Spleen (tissue), 11 donors: ENCODE data around the gene ANKRD11. TPM values are rescaled to one million over a fixed set of nuclear protein-coding genes. Genes with fewer than 3 reads are reported as not detected.
A peak's percentile ranks its signal among the peaks of the same experiment; 100 is the strongest.
"Not testable (repeated sequence)": the region's sequence is repeated elsewhere in the genome, so short reads cannot be mapped to it uniquely, and the experiment has no call there.

Experiments
- DNase-seq: peaks from one replicate; pipeline ENCODE4 v3.0.0-alpha.2; 2020
- H3K27ac ChIP-seq, 8 donors: fragments of 200-600 bp; sonication (generic) in 7 of 8; 1 replicate in 4 of 8; 2 replicates in 4 of 8; pipeline versions ENCODE4 v1.5.0 to v1.8.0; 2016 to 2021; ENCODE audit warnings: inconsistent platforms in 4 of 8, mild to moderate bottlenecking in 4 of 8, moderate library complexity in 1 of 8
- H3K27me3 ChIP-seq, 7 donors: fragments of 200-600 bp; sonication (generic) in 6 of 7; replicated peaks in 1 of 7; 1 replicate in 4 of 7; 2 replicates in 3 of 7; pipeline versions ENCODE4 v1.5.0 to v1.8.0; 2016 to 2021; ENCODE audit warnings: inconsistent platforms in 3 of 7, mild to moderate bottlenecking in 1 of 7
- H3K36me3 ChIP-seq, 6 donors: fragments of 200-600 bp; sonication (generic) in 5 of 6; 1 replicate in 4 of 6; 2 replicates in 2 of 6; pipeline versions ENCODE4 v1.5.0 to v1.8.0; 2016 to 2021; ENCODE audit warnings: inconsistent platforms in 2 of 6
- H3K4me1 ChIP-seq, 6 donors: fragments of 200-600 bp; sonication (generic) in 5 of 6; 1 replicate in 3 of 6; 2 replicates in 3 of 6; pipeline versions ENCODE4 v1.5.0 to v1.8.0; 2016 to 2021; ENCODE audit warnings: inconsistent platforms in 3 of 6
- H3K4me3 ChIP-seq, 8 donors: fragments of 200-600 bp; sonication (generic) in 7 of 8; 1 replicate in 4 of 8; 2 replicates in 4 of 8; pipeline versions ENCODE4 v1.5.0 to v1.8.0; 2016 to 2021; ENCODE audit warnings: inconsistent platforms in 4 of 8, mild to moderate bottlenecking in 4 of 8, moderate library complexity in 2 of 8
- H3K9me3 ChIP-seq, 8 donors: fragments of 200-600 bp; sonication (generic) in 7 of 8; 1 replicate in 4 of 8; 2 replicates in 4 of 8; pipeline versions ENCODE4 v1.5.0 to v1.8.0; 2016 to 2021; ENCODE audit warnings: inconsistent platforms in 4 of 8
- POLR2A ChIP-seq, 3 donors: fragments of 450-650 bp; IDR thresholded peaks; one replicate each; pipeline ENCODE4 v1.5.1; 2017; ENCODE audit warnings: antibody characterized with exemption in 3 of 3, mild to moderate bottlenecking in 1 of 3
- POLR2AphosphoS5 ChIP-seq, 3 donors: sonication (generic); formaldehyde crosslinking; IDR thresholded peaks; one replicate each; pipeline ENCODE4 v1.5.1; 2017; ENCODE audit warnings: antibody characterized with exemption in 3 of 3
- WGBS, 5 donors: extraction: QIAGEN DNeasy Blood & Tissue Kit in 3 of 5; methylation state at CpG; one replicate each; pipeline versions ENCODE4 v1.1.5 to v1.1.7; 2013 to 2018; 5-methylcytosine and 5-hydroxymethylcytosine counted together
- intact Hi-C: fragments of 100-400 bp; cut with DNase I; formaldehyde crosslinking; loops from one replicate; pipeline ENCODE4 v1.15.0; 2023; ENCODE audit warnings: low total_unique reads
- polyA plus RNA-seq, 3 donors: library from polyadenylated mRNA; stranded (reverse); fragments of 200-250 nt; gene quantifications; one replicate each; pipeline ENCODE4 v1.2.1, GENCODE V29; 2013
- total RNA-seq, 7 donors: library from RNA; depleted of rRNA in 3 of 7; stranded (reverse); fragments of >200 nt in 3 of 7; fragmentation: NEBNext Ultra II Directional in 4 of 7; extraction: Animal tissue kit (Norgen Biotek cat#: 25700) in 4 of 7; gene quantifications; one replicate each; pipeline versions ENCODE4 v1.1.0 to v1.2.1, GENCODE V29; 2016 to 2021
- TF ChIP-seq, protein P1 (sequence below), 11 experiments: fragments of 200-600 bp in 7 of 11; fragments of 450-650 bp in 4 of 11; sonication (generic) in 4 of 11; IDR thresholded peaks in 8 of 11; conservative IDR thresholded peaks in 3 of 11; 1 replicate in 7 of 11; 2 replicates in 4 of 11; pipeline versions ENCODE4 v1.4.0 to v1.8.0; 2016 to 2021; ENCODE audit warnings: antibody characterized with exemption in 11 of 11, inconsistent platforms in 4 of 11, mild to moderate bottlenecking in 1 of 11
- donor health status: healthy with polysubstance abuse.
- donor health status: DM: no; HTN: no; CAD: no; lungs with moderate emphysema.
- donor health status: DM: no; HTN: no; CAD: no.
- donor health status: Bipolar disorder and iron deficiency.
- donor health status: healthy.
- donor health status: DM: no; HTN: no; CAD: no.
- donor health status: DM: yes; HTN: yes; CAD: no.

The ANKRD11 gene
- total and polyA plus RNA-seq, 10 donors: 29.0 to 203 (median 128) TPM

DNA sequence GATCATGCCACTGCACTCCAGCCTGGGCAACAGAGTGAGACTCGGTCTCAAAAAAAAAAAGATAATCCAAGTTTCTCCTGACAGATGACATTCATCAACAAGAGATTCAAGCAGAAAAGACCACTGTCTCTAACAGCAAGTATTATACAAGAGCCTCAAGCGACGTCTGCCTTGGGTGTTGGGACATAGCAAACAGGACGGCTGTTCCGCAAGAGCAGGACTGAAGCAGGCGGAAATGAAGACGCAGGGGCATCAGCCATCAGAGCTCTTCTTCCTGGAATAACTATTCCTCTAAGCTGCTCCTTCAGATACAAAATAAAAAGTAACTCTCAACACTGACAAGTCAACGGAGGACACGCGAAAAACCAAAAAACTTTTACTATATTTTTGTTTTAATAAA, 54.0 kb downstream of the ANKRD11 start:
- peaks cover 55 to 100% (median 96%) of the 10 kb centered on the region in 6 donors for H3K4me1 ChIP-seq
- WGBS, 5 donors: 62 to 88% (median 85%) methylated on average over 10 of the region's 10 CpGs
- peak overlapping the region in 7 of 8 donors; percentile 44 to 85 (median 68) for H3K27ac ChIP-seq
- H3K4me3 ChIP-seq: peak overlapping the region in 1 of 8 donors; percentile 31
- TF ChIP-seq, protein P1, sequence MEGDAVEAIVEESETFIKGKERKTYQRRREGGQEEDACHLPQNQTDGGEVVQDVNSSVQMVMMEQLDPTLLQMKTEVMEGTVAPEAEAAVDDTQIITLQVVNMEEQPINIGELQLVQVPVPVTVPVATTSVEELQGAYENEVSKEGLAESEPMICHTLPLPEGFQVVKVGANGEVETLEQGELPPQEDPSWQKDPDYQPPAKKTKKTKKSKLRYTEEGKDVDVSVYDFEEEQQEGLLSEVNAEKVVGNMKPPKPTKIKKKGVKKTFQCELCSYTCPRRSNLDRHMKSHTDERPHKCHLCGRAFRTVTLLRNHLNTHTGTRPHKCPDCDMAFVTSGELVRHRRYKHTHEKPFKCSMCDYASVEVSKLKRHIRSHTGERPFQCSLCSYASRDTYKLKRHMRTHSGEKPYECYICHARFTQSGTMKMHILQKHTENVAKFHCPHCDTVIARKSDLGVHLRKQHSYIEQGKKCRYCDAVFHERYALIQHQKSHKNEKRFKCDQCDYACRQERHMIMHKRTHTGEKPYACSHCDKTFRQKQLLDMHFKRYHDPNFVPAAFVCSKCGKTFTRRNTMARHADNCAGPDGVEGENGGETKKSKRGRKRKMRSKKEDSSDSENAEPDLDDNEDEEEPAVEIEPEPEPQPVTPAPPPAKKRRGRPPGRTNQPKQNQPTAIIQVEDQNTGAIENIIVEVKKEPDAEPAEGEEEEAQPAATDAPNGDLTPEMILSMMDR (IDR thresholded peaks at IDR 0.05 in 8 of 11, conservative IDR thresholded peaks at IDR 0.05 in 3 of 11): no peak
- TF ChIP-seq POLR2AphosphoS5 (IDR thresholded peaks at IDR 0.05): peak in 1 of 3 donors; percentile 8
- TF ChIP-seq POLR2A (IDR thresholded peaks at IDR 0.05): no peak
- no peaks in the 10 kb centered on the region for H3K27me3 ChIP-seq
- peaks cover 0 to 10% (median 0%) of the 10 kb centered on the region in 6 donors for H3K36me3 ChIP-seq
- intact Hi-C loops: no loop called here
- DNase-seq: no peak
- H3K9me3 ChIP-seq: no peaks in the 10 kb centered on the region

DNA sequence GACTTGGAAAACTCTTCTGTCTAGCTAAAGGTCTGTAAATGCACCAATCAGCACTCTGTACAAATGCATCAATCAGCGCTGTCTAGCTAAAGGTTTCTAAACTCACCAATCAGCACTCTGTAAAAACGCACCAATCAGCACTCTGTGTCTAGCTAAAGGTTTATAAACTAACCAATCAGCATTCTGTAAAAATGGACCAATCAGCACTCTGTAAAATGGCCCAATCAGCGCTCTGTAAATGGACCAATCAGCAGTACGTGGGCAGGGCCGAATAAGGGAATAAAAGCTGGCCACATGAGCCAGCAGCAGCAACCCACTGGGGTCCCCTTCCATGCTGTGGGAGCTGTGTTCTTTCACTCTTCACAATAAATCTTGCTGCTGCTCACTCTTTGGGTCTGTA, 55.3 kb downstream of the ANKRD11 start:
- H3K36me3 ChIP-seq, DNase-seq, intact Hi-C loops, H3K27me3 ChIP-seq, H3K9me3 ChIP-seq: not testable (repeated sequence)
- H3K27ac ChIP-seq: peak overlapping the region in 6 of 8 donors; percentile 29 to 85 (median 64)
- peak overlapping the region in 1 of 8 donors; percentile 31 for H3K4me3 ChIP-seq
- WGBS, 5 donors: 90 to 97% (median 95%) methylated on average over 5 of the region's 5 CpGs
- H3K4me1 ChIP-seq: peaks cover 45 to 97% (median 92%) of the 10 kb centered on the region in 6 donors

DNA sequence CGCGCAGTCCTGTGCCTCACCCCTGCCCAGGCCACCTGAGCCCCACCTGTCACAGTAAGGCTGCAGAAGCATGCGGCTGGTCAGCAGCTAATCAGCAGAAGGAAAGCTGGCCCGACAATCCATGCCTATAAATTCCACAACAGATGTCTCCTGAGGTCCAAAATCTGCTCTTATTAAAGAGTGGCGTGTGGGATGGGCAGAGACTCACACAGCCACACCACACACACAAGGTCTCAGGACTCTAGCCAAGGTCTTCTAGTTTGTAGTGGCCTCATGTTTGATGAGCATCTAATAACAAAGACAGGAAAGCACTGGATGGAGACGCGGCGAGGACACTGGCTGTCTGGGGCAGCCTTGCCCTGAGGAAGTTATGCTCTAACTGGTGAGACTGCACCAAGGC, 55.9 kb downstream of the ANKRD11 start:
- intact Hi-C loops: no loop called here
- no peaks in the 10 kb centered on the region for H3K27me3 ChIP-seq
- H3K4me1 ChIP-seq: peaks cover 45 to 92% (median 86%) of the 10 kb centered on the region in 6 donors
- H3K4me3 ChIP-seq: peak overlapping the region in 1 of 8 donors; percentile 31
- H3K36me3 ChIP-seq: peaks cover 0 to 1% (median 0%) of the 10 kb centered on the region in 6 donors
- 64 to 87% (median 80%) methylated on average over 8 of the region's 8 CpGs for WGBS, 5 donors
- H3K27ac ChIP-seq: peak overlapping the region in 3 of 8 donors; percentile 78 to 85 (median 79)
- H3K9me3 ChIP-seq: no peaks in the 10 kb centered on the region
- TF ChIP-seq, protein P1 (IDR thresholded peaks at IDR 0.05 in 8 of 11, conservative IDR thresholded peaks at IDR 0.05 in 3 of 11): no peak
- no peak for TF ChIP-seq POLR2A (IDR thresholded peaks at IDR 0.05)
- peak; percentile 34 to 47 (median 38) for TF ChIP-seq POLR2AphosphoS5 (IDR thresholded peaks at IDR 0.05)
- no peak for DNase-seq

DNA sequence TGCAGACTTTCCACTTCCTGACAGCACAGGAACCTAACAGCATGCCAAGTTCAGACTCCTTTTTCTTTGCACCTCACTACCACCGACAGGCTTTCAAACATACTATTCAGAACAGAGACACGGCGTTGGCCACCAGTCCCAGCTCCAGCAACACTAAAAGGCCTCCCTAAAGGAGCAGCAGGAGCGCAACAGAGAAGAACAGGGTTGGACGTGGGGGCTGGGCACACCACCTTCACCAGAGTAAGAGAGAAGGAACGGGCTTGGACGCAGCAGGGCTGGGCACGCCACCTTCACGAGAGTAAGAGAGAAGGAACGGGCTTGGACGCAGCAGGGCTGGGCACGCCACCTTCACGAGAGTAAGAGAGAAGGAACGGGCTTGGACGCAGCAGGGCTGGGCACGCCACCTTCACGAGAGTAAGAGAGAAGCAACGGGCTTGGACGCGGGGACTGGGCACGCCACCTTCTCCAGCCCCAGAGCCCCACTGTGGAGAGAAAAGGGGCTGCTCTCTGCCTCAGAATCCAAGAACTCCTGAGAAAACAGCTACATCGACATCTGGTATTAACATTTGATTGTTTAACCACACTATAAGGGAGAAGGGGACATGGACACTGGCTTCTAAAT, 56.9 kb downstream of the ANKRD11 start:
- intact Hi-C loops, H3K36me3 ChIP-seq, H3K27me3 ChIP-seq, DNase-seq, H3K27ac ChIP-seq, H3K4me3 ChIP-seq, H3K9me3 ChIP-seq: not testable (repeated sequence)
- 88 to 91% (median 91%) methylated on average over 20 to 22 of the region's 22 CpGs for WGBS, 5 donors
- peaks cover 45 to 84% (median 76%) of the 10 kb centered on the region in 6 donors for H3K4me1 ChIP-seq

DNA sequence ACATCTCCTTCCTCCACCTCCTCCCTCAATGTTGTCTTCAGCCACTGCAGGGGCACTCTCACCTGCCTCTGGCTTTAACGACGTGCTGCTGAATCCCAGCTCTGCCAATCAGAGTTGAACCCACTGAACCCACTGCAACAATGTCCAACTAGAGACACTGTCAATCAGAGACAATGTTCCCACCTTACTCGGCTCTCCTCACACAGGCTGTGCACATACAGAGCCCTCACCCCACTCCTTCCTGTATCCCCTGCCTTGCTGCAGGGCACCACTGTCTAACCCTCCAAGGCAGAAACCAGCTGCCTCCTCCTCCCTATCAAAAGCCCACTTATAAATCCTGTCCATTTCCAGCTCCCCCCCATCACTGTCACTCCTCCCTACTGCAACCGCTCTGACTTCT, 58.7 kb downstream of the ANKRD11 start:
- no peaks in the 10 kb centered on the region for H3K9me3 ChIP-seq
- intact Hi-C loops: no loop called here
- no peak overlapping the region for H3K4me3 ChIP-seq
- H3K27me3 ChIP-seq: no peaks in the 10 kb centered on the region
- peaks cover 0 to 6% (median 0%) of the 10 kb centered on the region in 6 donors for H3K36me3 ChIP-seq
- H3K27ac ChIP-seq: peak overlapping the region in 1 of 8 donors; percentile 38
- 52 to 71% (median 68%) methylated on average over 4 of the region's 4 CpGs for WGBS, 5 donors
- no peak for DNase-seq
- TF ChIP-seq POLR2A (IDR thresholded peaks at IDR 0.05): no peak
- TF ChIP-seq, protein P1 (IDR thresholded peaks at IDR 0.05 in 8 of 11, conservative IDR thresholded peaks at IDR 0.05 in 3 of 11): no peak
- TF ChIP-seq POLR2AphosphoS5 (IDR thresholded peaks at IDR 0.05): no peak
- H3K4me1 ChIP-seq: peaks cover 30 to 84% (median 67%) of the 10 kb centered on the region in 6 donors
